Measurements from ENCODE around the gene RGS18. TPM values are rescaled to one million over a fixed set of nuclear protein-coding genes. Genes with fewer than 3 reads are reported as not detected.

The RGS18 gene
- total and polyA plus RNA-seq, 2 of the 13 experiments (the other 11 are each of a cell fraction or from before 2014, with no cell fraction given): not detected

DNA sequence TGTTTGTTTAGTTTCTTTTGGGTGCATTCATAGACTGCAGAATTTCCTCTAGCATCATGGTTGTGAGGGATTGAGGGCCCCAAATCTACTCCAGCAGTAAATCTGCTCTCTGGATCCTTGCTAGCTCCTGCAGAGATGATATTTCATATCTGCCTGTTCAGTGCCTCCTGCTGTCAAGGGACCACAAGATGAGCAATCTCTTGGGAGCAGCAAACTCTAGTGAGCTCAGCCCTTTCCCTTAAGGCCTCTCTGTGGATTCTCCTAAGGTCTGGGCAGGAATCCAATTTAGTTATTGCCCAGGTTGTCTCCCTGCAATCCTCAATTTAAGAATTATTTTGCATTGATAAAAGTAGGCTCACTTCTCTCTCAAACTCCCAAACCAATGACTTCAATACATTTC, 76.9 kb downstream of the RGS18 start (continued):
- no peak for TF ChIP-seq MTF2 (CRISPR knock-in tag; IDR thresholded peaks at IDR 0.05; ENCODE audit: borderline replicate concordance)
- TF ChIP-seq, protein P1, sequence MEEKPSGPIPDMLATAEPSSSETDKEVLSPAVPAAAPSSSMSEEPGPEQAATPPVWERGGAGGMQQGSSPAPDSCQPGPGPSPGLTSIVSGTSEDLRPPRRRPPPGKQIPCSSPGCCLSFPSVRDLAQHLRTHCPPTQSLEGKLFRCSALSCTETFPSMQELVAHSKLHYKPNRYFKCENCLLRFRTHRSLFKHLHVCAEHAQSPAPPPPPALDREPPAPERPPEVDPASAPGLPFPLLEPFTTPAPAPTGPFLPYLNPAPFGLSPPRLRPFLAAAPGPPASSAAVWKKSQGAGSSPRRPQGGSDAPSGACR (CRISPR knock-in tag; IDR thresholded peaks at IDR 0.05): no peak
- TF ChIP-seq, protein P2, sequence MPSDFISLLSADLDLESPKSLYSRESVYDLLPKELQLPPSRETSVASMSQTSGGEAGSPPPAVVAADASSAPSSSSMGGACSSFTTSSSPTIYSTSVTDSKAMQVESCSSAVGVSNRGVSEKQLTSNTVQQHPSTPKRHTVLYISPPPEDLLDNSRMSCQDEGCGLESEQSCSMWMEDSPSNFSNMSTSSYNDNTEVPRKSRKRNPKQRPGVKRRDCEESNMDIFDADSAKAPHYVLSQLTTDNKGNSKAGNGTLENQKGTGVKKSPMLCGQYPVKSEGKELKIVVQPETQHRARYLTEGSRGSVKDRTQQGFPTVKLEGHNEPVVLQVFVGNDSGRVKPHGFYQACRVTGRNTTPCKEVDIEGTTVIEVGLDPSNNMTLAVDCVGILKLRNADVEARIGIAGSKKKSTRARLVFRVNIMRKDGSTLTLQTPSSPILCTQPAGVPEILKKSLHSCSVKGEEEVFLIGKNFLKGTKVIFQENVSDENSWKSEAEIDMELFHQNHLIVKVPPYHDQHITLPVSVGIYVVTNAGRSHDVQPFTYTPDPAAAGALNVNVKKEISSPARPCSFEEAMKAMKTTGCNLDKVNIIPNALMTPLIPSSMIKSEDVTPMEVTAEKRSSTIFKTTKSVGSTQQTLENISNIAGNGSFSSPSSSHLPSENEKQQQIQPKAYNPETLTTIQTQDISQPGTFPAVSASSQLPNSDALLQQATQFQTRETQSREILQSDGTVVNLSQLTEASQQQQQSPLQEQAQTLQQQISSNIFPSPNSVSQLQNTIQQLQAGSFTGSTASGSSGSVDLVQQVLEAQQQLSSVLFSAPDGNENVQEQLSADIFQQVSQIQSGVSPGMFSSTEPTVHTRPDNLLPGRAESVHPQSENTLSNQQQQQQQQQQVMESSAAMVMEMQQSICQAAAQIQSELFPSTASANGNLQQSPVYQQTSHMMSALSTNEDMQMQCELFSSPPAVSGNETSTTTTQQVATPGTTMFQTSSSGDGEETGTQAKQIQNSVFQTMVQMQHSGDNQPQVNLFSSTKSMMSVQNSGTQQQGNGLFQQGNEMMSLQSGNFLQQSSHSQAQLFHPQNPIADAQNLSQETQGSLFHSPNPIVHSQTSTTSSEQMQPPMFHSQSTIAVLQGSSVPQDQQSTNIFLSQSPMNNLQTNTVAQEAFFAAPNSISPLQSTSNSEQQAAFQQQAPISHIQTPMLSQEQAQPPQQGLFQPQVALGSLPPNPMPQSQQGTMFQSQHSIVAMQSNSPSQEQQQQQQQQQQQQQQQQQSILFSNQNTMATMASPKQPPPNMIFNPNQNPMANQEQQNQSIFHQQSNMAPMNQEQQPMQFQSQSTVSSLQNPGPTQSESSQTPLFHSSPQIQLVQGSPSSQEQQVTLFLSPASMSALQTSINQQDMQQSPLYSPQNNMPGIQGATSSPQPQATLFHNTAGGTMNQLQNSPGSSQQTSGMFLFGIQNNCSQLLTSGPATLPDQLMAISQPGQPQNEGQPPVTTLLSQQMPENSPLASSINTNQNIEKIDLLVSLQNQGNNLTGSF (CRISPR knock-in tag; IDR thresholded peaks at IDR 0.05): no peak
- TF ChIP-seq MED13 (CRISPR knock-in tag; IDR thresholded peaks at IDR 0.05): no peak
- TF ChIP-seq ZNF841 (CRISPR knock-in tag; IDR thresholded peaks at IDR 0.05; ENCODE audit: borderline replicate concordance): no peak
- TF ChIP-seq, protein P3, sequence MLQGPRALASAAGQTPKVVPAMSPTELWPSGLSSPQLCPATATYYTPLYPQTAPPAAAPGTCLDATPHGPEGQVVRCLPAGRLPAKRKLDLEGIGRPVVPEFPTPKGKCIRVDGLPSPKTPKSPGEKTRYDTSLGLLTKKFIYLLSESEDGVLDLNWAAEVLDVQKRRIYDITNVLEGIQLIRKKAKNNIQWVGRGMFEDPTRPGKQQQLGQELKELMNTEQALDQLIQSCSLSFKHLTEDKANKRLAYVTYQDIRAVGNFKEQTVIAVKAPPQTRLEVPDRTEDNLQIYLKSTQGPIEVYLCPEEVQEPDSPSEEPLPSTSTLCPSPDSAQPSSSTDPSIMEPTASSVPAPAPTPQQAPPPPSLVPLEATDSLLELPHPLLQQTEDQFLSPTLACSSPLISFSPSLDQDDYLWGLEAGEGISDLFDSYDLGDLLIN (CRISPR knock-in tag; IDR thresholded peaks at IDR 0.05; ENCODE audit: borderline replicate concordance): no peak
- TF ChIP-seq ATF7 (IDR thresholded peaks at IDR 0.05): no peak
- no peak for TF ChIP-seq ATF7 (CRISPR knock-in tag; IDR thresholded peaks at IDR 0.05)
- TF ChIP-seq YY1 (IDR thresholded peaks at IDR 0.05; ENCODE audit: insufficient read depth, insufficient replicate concordance, low read depth, low read length): no peak
- no peak for TF ChIP-seq MTA3 (CRISPR knock-in tag; IDR thresholded peaks at IDR 0.05)

Other genes with a start within 250 kb of the RGS18 start
- not detected in 2 replicates for gene RGS21, start 158.5 kb downstream of the RGS18 start, total RNA-seq (2016; rRNA removed; fragmentation: Illumina TruSeq; extraction: Trizol)
- not detected in 2 replicates for gene RGS21, start 158.5 kb downstream of the RGS18 start, polyA plus RNA-seq (2011; rRNA removed)